Stomach (tissue), 4 donors: ENCODE results near the gene GAGE12D.
"Not testable (repeated sequence)": the region's sequence is repeated elsewhere in the genome, so short reads cannot be mapped to it uniquely, and the experiment has no call there.

Experiments
- CTCF ChIP-seq, 7 experiments: fragments of 450-650 bp in 4 of 7; fragments of 200-600 bp in 3 of 7; sonication (generic) in 3 of 7; IDR thresholded peaks; one replicate each; pipeline ENCODE4 v1.5.1; 2016 to 2019; ENCODE audit warnings: antibody characterized with exemption in 7 of 7, control low read depth in 2 of 7, mild to moderate bottlenecking in 1 of 7
- EP300 ChIP-seq: sonication (generic); formaldehyde crosslinking; IDR thresholded peaks from one replicate; pipeline ENCODE4 v1.6.1; 2017; ENCODE audit warnings: antibody characterized with exemption
- POLR2A ChIP-seq, 4 donors: fragments of 450-650 bp; IDR thresholded peaks; one replicate each; pipeline ENCODE4 v1.6.1; 2016; ENCODE audit warnings: antibody characterized with exemption in 4 of 4, control low read depth in 2 of 4, mild to moderate bottlenecking in 1 of 4, moderate library complexity in 1 of 4
- POLR2AphosphoS5 ChIP-seq, 3 donors: sonication (generic); formaldehyde crosslinking; IDR thresholded peaks; one replicate each; pipeline ENCODE4 v1.6.1; 2016; ENCODE audit warnings: antibody characterized with exemption in 3 of 3

DNA sequence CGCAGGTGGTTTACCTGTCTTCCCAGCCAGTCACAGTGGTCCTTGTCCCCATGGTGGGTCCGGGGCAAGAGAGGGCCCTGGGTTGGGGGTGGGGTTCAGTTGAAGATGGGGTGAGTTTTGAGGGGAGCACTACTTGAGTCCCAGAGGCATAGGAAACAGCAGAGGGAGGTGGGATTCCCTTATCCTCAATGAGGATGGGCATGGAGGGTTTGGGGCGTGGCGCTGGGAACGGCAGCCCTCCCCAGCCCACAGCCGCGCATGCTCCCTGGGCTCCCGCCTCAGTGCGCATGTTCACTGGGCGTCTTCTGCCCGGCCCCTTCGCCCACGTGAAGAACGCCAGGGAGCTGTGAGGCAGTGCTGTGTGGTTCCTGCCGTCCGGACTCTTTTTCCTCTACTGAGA is 28.6 kb downstream of the GAGE12D start, which contains the start of gene GAGE12G:
- TF ChIP-seq CTCF (IDR thresholded peaks at IDR 0.05); EP300; POLR2A (IDR thresholded peaks at IDR 0.05); POLR2AphosphoS5 (IDR thresholded peaks at IDR 0.05): not testable (repeated sequence)
